Activated CD4-positive, CD25-positive, alpha-beta regulatory T cell (primary cell): ENCODE results near the gene SLC46A1.

Experiments used
- DNase-seq, 4 experiments: peaks; one replicate each; lab custom pipeline; 2025; lab: John Stamatoyannopoulos, UW

The SLC46A1 gene

GRCh38 chr17:28350271-28350670, 55.7 kb downstream of the SLC46A1 start:
- no peak for DNase-seq

- DNase-seq = no peak
Observed at GRCh38 chr17:28348979-28349378, 57.0 kb downstream of the SLC46A1 start.

- no peak for DNase-seq
Observed at GRCh38 chr17:28347261-28347891, 58.6 kb downstream of the SLC46A1 start.

- no peak for DNase-seq
Observed at GRCh38 chr17:28346746-28347246, 59.2 kb downstream of the SLC46A1 start.

- DNase-seq = no peak
Observed at GRCh38 chr17:28346199-28346580, 59.8 kb downstream of the SLC46A1 start.

- DNase-seq = no peak
Observed at GRCh38 chr17:28345419-28346198, 60.4 kb downstream of the SLC46A1 start.
